ENCODE results near the gene ZNF638. TPM values are rescaled to one million over a fixed set of nuclear protein-coding genes. Genes with fewer than 3 reads are reported as not detected.

Gene ZNF638
- total and polyA plus RNA-seq, 9 of the 15 experiments (the other 6 are each of a cell fraction or from before 2014, with no cell fraction given) = 53.3 to 165 (median 98.8) TPM

DNA sequence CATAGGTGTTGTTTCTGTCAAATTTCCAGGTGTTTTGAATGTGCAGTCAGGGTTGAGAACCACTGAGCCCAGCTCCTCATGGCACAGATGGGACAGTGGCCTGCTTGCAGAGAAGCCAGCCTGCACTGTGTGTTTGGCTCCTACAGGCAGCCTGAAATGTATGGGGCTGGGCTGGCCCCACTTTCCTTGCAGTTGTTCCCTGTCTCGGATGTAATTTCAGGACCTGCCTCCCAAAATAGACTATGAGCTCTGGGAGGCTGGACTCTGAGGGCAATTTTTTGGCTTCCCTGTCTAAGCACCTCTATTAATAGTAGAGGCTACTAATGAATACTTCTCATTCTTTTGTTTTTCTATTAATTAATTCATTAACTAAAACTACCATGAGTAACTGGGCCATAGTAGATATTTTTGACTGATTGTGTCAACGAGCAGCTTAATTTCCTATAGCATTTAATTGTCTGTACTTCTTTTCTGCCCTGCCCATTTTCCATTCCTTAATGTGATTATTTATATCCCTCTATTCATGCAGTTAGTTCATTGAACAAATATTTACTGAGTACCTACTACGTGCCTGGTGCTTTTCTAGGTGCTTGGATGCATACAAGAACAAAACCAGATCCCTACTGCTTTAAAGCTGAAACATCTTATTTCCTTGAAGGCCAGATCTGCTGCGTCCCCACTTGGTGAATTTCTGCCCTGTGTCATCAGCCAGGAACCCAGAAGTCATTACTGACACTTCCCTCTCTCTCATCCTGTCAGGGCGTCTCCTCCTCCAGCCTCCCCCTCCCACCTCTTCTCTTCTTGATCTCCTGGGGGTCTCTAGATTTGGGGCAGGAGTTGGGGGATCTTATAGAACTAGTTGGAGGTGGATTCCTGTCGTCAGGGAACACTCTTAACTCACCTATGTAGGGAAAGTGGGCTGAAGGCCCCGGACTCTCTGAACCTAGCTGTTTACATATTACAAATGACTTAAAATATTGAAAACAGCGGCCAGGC is 138.1 kb downstream of the ZNF638 start:
- no peaks in the 10 kb centered on the region for H3K79me2 ChIP-seq (ENCODE audit: control insufficient read depth, insufficient read depth, low read length)
- ChIA-PET POLR2A (no interaction called here), CTCF (ENCODE audit: low intra/inter-chr PET ratio) (no interaction called here)
- no peaks in the 10 kb centered on the region for H3K36me3 ChIP-seq (ENCODE audit: control insufficient read depth, insufficient read depth, low read length)
- DNase-seq (ENCODE audit: extremely low read depth in 1 of 4, low spot score in 3 of 4) = peak in 1 of 4 experiments; percentile 22
- peaks cover 10 to 31% of the 10 kb centered on the region in 2 experiments; a peak in 3 of 5 replicates for H3K27me3 ChIP-seq (ENCODE audit: control insufficient read depth in 2 of 2, insufficient read depth in 2 of 2, low read length in 2 of 2)
- H3K4me1 ChIP-seq (replicated peaks in 1 of 2; ENCODE audit: control insufficient read depth in 2 of 2, insufficient read depth in 2 of 2, low read length in 2 of 2) = peaks cover 0 to 9% of the 10 kb centered on the region in 2 experiments; a peak in 2 of 5 replicates
- in situ Hi-C loops (cut with MboI) (no loop called here), intact Hi-C loops (cut with micrococcal nuclease) (no loop called here)
- H3K9me1 ChIP-seq (ENCODE audit: control insufficient read depth, insufficient read depth, low read length) = no peaks in the 10 kb centered on the region
- no peak overlapping the region for H3K4me2 ChIP-seq (ENCODE audit: insufficient read depth, low read length)
- no peaks in the 10 kb centered on the region for H4K20me1 ChIP-seq (replicated peaks; ENCODE audit: control insufficient read depth, insufficient read depth, low read length)
- no peak for FAIRE-seq
- ATAC-seq = peak; percentile 84
- H3K27ac ChIP-seq (ENCODE audit: extremely low read depth, low read depth, low read length) = no peak overlapping the region
- H2AFZ ChIP-seq (ENCODE audit: low read depth, low read length) = no peak overlapping the region
- no peaks in the 10 kb centered on the region for H3K9me3 ChIP-seq (replicated peaks; ENCODE audit: control insufficient read depth, insufficient read depth, low read depth, low read length)
- H3K9ac ChIP-seq (ENCODE audit: insufficient read depth in 1 of 2, low read depth in 2 of 2, low read length in 2 of 2) = no peak overlapping the region
- BruUV-seq (replicated peaks) = no TSS peak
- H3K4me3 ChIP-seq = no peak overlapping the region
- WGBS (ENCODE audit: insufficient coverage, low coverage, missing lambda C conversion rate) = 21% methylated on average over 8 of the region's 8 CpGs
- TF ChIP-seq ATF1 (CRISPR knock-in tag; IDR thresholded peaks at IDR 0.05) (no peak), ATF1 (tag; IDR thresholded peaks at IDR 0.05) (0 out of 2 replicates have a peak, but pooled peaks have one; percentile 12), PHTF2 (CRISPR knock-in tag; IDR thresholded peaks at IDR 0.05) (no peak), ETV1 (tag; conservative IDR thresholded peaks at IDR 0.05; ENCODE audit: low read depth) (peak; percentile 33; the same call in 1 of the 2 replicates), ZNF77 (CRISPR knock-in tag; IDR thresholded peaks at IDR 0.05) (no peak), ZNF232 (CRISPR knock-in tag; IDR thresholded peaks at IDR 0.05) (no peak), SRSF1 (IDR thresholded peaks at IDR 0.05; ENCODE audit: low read depth, low read length) (no peak), ZNF699 (CRISPR knock-in tag; IDR thresholded peaks at IDR 0.05; ENCODE audit: insufficient replicate concordance) (no peak), JUNB (CRISPR knock-in tag; conservative IDR thresholded peaks at IDR 0.05) (no peak)
- TF ChIP-seq, protein P1, sequence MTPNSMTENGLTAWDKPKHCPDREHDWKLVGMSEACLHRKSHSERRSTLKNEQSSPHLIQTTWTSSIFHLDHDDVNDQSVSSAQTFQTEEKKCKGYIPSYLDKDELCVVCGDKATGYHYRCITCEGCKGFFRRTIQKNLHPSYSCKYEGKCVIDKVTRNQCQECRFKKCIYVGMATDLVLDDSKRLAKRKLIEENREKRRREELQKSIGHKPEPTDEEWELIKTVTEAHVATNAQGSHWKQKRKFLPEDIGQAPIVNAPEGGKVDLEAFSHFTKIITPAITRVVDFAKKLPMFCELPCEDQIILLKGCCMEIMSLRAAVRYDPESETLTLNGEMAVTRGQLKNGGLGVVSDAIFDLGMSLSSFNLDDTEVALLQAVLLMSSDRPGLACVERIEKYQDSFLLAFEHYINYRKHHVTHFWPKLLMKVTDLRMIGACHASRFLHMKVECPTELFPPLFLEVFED (CRISPR knock-in tag; conservative IDR thresholded peaks at IDR 0.05) = no peak
- TF ChIP-seq, protein P2, sequence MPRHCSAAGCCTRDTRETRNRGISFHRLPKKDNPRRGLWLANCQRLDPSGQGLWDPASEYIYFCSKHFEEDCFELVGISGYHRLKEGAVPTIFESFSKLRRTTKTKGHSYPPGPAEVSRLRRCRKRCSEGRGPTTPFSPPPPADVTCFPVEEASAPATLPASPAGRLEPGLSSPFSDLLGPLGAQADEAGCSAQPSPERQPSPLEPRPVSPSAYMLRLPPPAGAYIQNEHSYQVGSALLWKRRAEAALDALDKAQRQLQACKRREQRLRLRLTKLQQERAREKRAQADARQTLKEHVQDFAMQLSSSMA (CRISPR knock-in tag; IDR thresholded peaks at IDR 0.05) = no peak
- TF ChIP-seq, protein P3, sequence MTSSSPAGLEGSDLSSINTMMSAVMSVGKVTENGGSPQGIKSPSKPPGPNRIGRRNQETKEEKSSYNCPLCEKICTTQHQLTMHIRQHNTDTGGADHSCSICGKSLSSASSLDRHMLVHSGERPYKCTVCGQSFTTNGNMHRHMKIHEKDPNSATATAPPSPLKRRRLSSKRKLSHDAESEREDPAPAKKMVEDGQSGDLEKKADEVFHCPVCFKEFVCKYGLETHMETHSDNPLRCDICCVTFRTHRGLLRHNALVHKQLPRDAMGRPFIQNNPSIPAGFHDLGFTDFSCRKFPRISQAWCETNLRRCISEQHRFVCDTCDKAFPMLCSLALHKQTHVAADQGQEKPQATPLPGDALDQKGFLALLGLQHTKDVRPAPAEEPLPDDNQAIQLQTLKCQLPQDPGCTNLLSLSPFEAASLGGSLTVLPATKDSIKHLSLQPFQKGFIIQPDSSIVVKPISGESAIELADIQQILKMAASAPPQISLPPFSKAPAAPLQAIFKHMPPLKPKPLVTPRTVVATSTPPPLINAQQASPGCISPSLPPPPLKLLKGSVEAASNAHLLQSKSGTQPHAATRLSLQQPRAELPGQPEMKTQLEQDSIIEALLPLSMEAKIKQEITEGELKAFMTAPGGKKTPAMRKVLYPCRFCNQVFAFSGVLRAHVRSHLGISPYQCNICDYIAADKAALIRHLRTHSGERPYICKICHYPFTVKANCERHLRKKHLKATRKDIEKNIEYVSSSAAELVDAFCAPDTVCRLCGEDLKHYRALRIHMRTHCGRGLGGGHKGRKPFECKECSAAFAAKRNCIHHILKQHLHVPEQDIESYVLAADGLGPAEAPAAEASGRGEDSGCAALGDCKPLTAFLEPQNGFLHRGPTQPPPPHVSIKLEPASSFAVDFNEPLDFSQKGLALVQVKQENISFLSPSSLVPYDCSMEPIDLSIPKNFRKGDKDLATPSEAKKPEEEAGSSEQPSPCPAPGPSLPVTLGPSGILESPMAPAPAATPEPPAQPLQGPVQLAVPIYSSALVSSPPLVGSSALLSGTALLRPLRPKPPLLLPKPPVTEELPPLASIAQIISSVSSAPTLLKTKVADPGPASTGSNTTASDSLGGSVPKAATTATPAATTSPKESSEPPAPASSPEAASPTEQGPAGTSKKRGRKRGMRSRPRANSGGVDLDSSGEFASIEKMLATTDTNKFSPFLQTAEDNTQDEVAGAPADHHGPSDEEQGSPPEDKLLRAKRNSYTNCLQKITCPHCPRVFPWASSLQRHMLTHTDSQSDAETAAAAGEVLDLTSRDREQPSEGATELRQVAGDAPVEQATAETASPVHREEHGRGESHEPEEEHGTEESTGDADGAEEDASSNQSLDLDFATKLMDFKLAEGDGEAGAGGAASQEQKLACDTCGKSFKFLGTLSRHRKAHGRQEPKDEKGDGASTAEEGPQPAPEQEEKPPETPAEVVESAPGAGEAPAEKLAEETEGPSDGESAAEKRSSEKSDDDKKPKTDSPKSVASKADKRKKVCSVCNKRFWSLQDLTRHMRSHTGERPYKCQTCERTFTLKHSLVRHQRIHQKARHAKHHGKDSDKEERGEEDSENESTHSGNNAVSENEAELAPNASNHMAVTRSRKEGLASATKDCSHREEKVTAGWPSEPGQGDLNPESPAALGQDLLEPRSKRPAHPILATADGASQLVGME (CRISPR knock-in tag; IDR thresholded peaks at IDR 0.05) = no peak

Data from K562 (cell line).